HL-60 (cell line): ENCODE data around the gene FOCAD.

ENCODE experiments used
- GABPA ChIP-seq: IDR thresholded peaks from 2 replicates; pipeline ENCODE4 v1.6.1; 2012; ENCODE audit warnings: low read depth
- POLR2AphosphoS5 ChIP-seq: IDR thresholded peaks from 2 replicates; pipeline ENCODE4 v1.6.1; 2012; ENCODE audit warnings: low read depth
- TF ChIP-seq, protein P1 (sequence below): IDR thresholded peaks from 2 replicates; pipeline ENCODE4 v1.6.1; 2012; ENCODE audit warnings: low read depth; ENCODE audit not compliant: insufficient replicate concordance
- TF ChIP-seq, protein P2 (sequence below): IDR thresholded peaks from one replicate; pipeline ENCODE4 v1.5.1; 2011; ENCODE audit warnings: low read length, control low read depth, inconsistent platforms; ENCODE audit not compliant: insufficient read depth

DNA sequence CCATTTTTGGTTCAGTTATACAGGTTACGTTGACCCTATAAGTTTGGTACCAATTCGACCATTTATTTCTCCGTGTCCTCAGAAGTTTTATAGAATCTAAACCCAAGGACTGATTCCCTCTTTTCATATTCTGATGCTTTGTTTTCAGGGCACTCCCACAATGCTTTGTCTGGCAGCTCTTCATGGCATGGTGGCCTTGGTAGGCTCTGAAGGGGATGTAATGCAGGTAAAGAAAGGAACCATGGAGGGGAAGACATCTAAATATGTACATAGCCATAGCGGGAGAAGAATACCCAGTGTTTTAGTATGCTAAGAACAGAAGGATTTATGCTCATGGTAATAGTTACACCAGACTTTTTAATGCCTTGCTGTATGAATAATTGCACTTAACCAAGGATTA lies 264.6 kb downstream of the FOCAD start:
- TF ChIP-seq, protein P1, sequence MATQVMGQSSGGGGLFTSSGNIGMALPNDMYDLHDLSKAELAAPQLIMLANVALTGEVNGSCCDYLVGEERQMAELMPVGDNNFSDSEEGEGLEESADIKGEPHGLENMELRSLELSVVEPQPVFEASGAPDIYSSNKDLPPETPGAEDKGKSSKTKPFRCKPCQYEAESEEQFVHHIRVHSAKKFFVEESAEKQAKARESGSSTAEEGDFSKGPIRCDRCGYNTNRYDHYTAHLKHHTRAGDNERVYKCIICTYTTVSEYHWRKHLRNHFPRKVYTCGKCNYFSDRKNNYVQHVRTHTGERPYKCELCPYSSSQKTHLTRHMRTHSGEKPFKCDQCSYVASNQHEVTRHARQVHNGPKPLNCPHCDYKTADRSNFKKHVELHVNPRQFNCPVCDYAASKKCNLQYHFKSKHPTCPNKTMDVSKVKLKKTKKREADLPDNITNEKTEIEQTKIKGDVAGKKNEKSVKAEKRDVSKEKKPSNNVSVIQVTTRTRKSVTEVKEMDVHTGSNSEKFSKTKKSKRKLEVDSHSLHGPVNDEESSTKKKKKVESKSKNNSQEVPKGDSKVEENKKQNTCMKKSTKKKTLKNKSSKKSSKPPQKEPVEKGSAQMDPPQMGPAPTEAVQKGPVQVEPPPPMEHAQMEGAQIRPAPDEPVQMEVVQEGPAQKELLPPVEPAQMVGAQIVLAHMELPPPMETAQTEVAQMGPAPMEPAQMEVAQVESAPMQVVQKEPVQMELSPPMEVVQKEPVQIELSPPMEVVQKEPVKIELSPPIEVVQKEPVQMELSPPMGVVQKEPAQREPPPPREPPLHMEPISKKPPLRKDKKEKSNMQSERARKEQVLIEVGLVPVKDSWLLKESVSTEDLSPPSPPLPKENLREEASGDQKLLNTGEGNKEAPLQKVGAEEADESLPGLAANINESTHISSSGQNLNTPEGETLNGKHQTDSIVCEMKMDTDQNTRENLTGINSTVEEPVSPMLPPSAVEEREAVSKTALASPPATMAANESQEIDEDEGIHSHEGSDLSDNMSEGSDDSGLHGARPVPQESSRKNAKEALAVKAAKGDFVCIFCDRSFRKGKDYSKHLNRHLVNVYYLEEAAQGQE = no peak
- TF ChIP-seq, protein P2, sequence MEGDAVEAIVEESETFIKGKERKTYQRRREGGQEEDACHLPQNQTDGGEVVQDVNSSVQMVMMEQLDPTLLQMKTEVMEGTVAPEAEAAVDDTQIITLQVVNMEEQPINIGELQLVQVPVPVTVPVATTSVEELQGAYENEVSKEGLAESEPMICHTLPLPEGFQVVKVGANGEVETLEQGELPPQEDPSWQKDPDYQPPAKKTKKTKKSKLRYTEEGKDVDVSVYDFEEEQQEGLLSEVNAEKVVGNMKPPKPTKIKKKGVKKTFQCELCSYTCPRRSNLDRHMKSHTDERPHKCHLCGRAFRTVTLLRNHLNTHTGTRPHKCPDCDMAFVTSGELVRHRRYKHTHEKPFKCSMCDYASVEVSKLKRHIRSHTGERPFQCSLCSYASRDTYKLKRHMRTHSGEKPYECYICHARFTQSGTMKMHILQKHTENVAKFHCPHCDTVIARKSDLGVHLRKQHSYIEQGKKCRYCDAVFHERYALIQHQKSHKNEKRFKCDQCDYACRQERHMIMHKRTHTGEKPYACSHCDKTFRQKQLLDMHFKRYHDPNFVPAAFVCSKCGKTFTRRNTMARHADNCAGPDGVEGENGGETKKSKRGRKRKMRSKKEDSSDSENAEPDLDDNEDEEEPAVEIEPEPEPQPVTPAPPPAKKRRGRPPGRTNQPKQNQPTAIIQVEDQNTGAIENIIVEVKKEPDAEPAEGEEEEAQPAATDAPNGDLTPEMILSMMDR = no peak
- TF ChIP-seq POLR2AphosphoS5 (no peak), GABPA (no peak)
